CD4-positive, alpha-beta T cell treated with Interleukin-4 for 1 hour (primary cell): ENCODE results near the gene PRPH.
"Not testable (repeated sequence)": the region's sequence is repeated elsewhere in the genome, so short reads cannot be mapped to it uniquely, and the experiment has no call there.

Experiments used
- DNase-seq, 2 donors: peaks; one replicate each; pipeline ENCODE4 v3.0.0-alpha.2; 2020 to 2022

The PRPH gene

GRCh38 chr12:49304161-49304560 lies 9.2 kb downstream of the PRPH start:
- no peak for DNase-seq

- no peak for DNase-seq
Observed at GRCh38 chr12:49305762-49306510, 11.0 kb downstream of the PRPH start.

GRCh38 chr12:49309386-49309785 lies 14.4 kb downstream of the PRPH start:
- no peak for DNase-seq

GRCh38 chr12:49310451-49311000 lies 15.6 kb downstream of the PRPH start:
- DNase-seq: not testable (repeated sequence)

GRCh38 chr12:49314811-49315210 lies 19.9 kb downstream of the PRPH start:
- no peak for DNase-seq

GRCh38 chr12:49317118-49317517 lies 22.2 kb downstream of the PRPH start:
- DNase-seq: not testable (repeated sequence)

- not testable (repeated sequence) for DNase-seq
Observed at GRCh38 chr12:49320411-49321103, 25.6 kb downstream of the PRPH start.

GRCh38 chr12:49322367-49322707 lies 27.4 kb downstream of the PRPH start:
- DNase-seq: no peak

- peak; percentile 98 to 99 for DNase-seq
Observed at GRCh38 chr12:49322708-49323523, 28.0 kb downstream of the PRPH start, which contains the start of gene TROAP. TROAP (plus strand) TSS chr12:49323255; CDS start chr12:49323609, 354 bp downstream.

GRCh38 chr12:49323524-49324097 lies 28.7 kb downstream of the PRPH start:
- no peak for DNase-seq

GRCh38 chr12:49325606-49326005 lies 30.7 kb downstream of the PRPH start:
- DNase-seq: no peak

GRCh38 chr12:49327368-49327767 lies 32.4 kb downstream of the PRPH start:
- DNase-seq: no peak

- no peak for DNase-seq
Observed at GRCh38 chr12:49327887-49328286, 32.9 kb downstream of the PRPH start.

GRCh38 chr12:49328816-49329215 lies 33.9 kb downstream of the PRPH start:
- DNase-seq: no peak

- DNase-seq: no peak
Observed at GRCh38 chr12:49330032-49330619, 35.2 kb downstream of the PRPH start.

GRCh38 chr12:49330631-49331379 lies 35.9 kb downstream of the PRPH start:
- no peak for DNase-seq

GRCh38 chr12:49331380-49332222 lies 36.7 kb downstream of the PRPH start:
- DNase-seq: no peak

- no peak for DNase-seq
Observed at GRCh38 chr12:49332441-49332861, 37.5 kb downstream of the PRPH start.

- DNase-seq: no peak
Observed at GRCh38 chr12:49332891-49333371, 38.0 kb downstream of the PRPH start.

GRCh38 chr12:49333778-49334177 lies 38.8 kb downstream of the PRPH start:
- not testable (repeated sequence) for DNase-seq
